Measurements from ENCODE around the gene PNP. TPM values are rescaled to one million over a fixed set of nuclear protein-coding genes. Genes with fewer than 3 reads are reported as not detected.

PNP gene
- total and polyA plus RNA-seq, 10 of the 15 experiments (the other 5 are each of a cell fraction or from before 2014, with no cell fraction given) = 103 to 215 (median 138) TPM

- TF ChIP-seq RUNX3 (IDR thresholded peaks at IDR 0.05; ENCODE audit: low read length) = peak; percentile 49
These were observed 24.4 kb downstream of the PNP start (continued) for GRCh38 chr14:20493634-20494033.

- intact Hi-C loops (cut with micrococcal nuclease; ENCODE audit: unreplicated experiment) (loop anchor here (5.0 kb wide), 1 partner anchor 37 kb away; no protein-coding TSS in a partner anchor), in situ Hi-C loops (cut with MboI) (no loop called here)
- DNase-seq (ENCODE audit: low read depth, low spot score) (no peak), FAIRE-seq (no peak), ATAC-seq (no peak)
- Histone ChIP-seq H3K4me3 (no peak overlapping the region), H2AFZ (ENCODE audit: control insufficient read depth, low read depth, low read length) (no peak overlapping the region), H3K79me2 (ENCODE audit: control insufficient read depth, insufficient read depth, low read length) (no peaks in the 10 kb centered on the region), H3K4me2 (ENCODE audit: control insufficient read depth, insufficient read depth) (no peak overlapping the region), H3K4me1 (ENCODE audit: control insufficient read depth, insufficient read depth, low read length) (peaks cover 36% of the 10 kb centered on the region), H3K9ac (ENCODE audit: control insufficient read depth, insufficient read depth, low read length) (no peak overlapping the region), H3K36me3 (ENCODE audit: control insufficient read depth in 2 of 2, insufficient read depth in 2 of 2, low read length in 1 of 2) (no peaks in the 10 kb centered on the region), H4K20me1 (ENCODE audit: control insufficient read depth, insufficient read depth) (no peaks in the 10 kb centered on the region), H3K9me3 (replicated peaks; ENCODE audit: control insufficient read depth, insufficient read depth, low read length) (no peaks in the 10 kb centered on the region; the same call in 2 of the 3 replicates), H3K27ac (ENCODE audit: control insufficient read depth, insufficient read depth) (no peak overlapping the region), H3K27me3 (replicated peaks in 1 of 2; ENCODE audit: control insufficient read depth in 2 of 2, insufficient read depth in 2 of 2, low read length in 1 of 2) (no peaks in the 10 kb centered on the region)
- SMC1A ChIA-PET (ENCODE audit: uncharacterized antibody, unreplicated experiment) = interaction anchor here (0.6 to 1.7 kb wide), 2 partner anchors 33 to 152 kb away, joined by 3 to 6 read pairs; no protein-coding TSS in a partner anchor
- TF ChIP-seq ETV6 (conservative IDR thresholded peaks at IDR 0.05 in 1 of 2, IDR thresholded peaks at IDR 0.05 in 1 of 2; ENCODE audit: borderline replicate concordance in 1 of 2, low read depth in 1 of 2) = peak in 1 of 2 experiments; percentile 79; a peak in 1 of 4 replicates
- TF ChIP-seq CBFB (IDR thresholded peaks at IDR 0.05; ENCODE audit: low read depth) = no peak
- WGBS (ENCODE audit: insufficient coverage, insufficient replicate concordance, low lambda C conversion rate, missing lambda C conversion rate) = 59% methylated on average over 8 of the region's 8 CpGs
- BruUV-seq (replicated peaks) = no TSS peak
- CTCF ChIA-PET = interaction anchor here (1.2 to 2.1 kb wide), 5 partner anchors 8 to 110 kb away, joined by 3 to 13 read pairs (median 5); no protein-coding TSS in a partner anchor
- POLR2A ChIA-PET = no interaction called here
- RAD21 ChIA-PET (ENCODE audit: unreplicated experiment) = no interaction called here
These were observed 25.9 kb downstream of the PNP start for GRCh38 chr14:20494935-20495766.

- SMC1A ChIA-PET (ENCODE audit: uncharacterized antibody, unreplicated experiment) = no interaction called here
- Histone ChIP-seq H3K4me1 (ENCODE audit: control insufficient read depth, insufficient read depth, low read length) (peaks cover 7% of the 10 kb centered on the region), H3K9ac (ENCODE audit: control insufficient read depth, insufficient read depth, low read length) (no peak overlapping the region), H4K20me1 (ENCODE audit: control insufficient read depth, insufficient read depth) (no peaks in the 10 kb centered on the region), H3K4me3 (0 out of 2 replicates have a peak overlapping the region, but pooled peaks have one; percentile 3), H3K36me3 (ENCODE audit: control insufficient read depth in 2 of 2, insufficient read depth in 2 of 2, low read length in 1 of 2) (no peaks in the 10 kb centered on the region), H3K79me2 (ENCODE audit: control insufficient read depth, insufficient read depth, low read length) (no peaks in the 10 kb centered on the region), H3K4me2 (ENCODE audit: control insufficient read depth, insufficient read depth) (no peak overlapping the region), H3K27ac (ENCODE audit: control insufficient read depth, insufficient read depth) (no peak overlapping the region), H3K27me3 (replicated peaks in 1 of 2; ENCODE audit: control insufficient read depth in 2 of 2, insufficient read depth in 2 of 2, low read length in 1 of 2) (no peaks in the 10 kb centered on the region), H3K9me3 (replicated peaks; ENCODE audit: control insufficient read depth, insufficient read depth, low read length) (no peaks in the 10 kb centered on the region; the same call in 2 of the 3 replicates), H2AFZ (ENCODE audit: control insufficient read depth, low read depth, low read length) (no peak overlapping the region)
- intact Hi-C loops (cut with micrococcal nuclease; ENCODE audit: unreplicated experiment) (no loop called here), in situ Hi-C loops (cut with MboI) (no loop called here)
- BruUV-seq (replicated peaks) = no TSS peak
- ATAC-seq (no peak; the same call in 2 of the 3 replicates), DNase-seq (ENCODE audit: low read depth, low spot score) (no peak), FAIRE-seq (no peak)
- no peak for TF ChIP-seq KLF5 (IDR thresholded peaks at IDR 0.05; ENCODE audit: partially characterized antibody)
- no peak for TF ChIP-seq NR2F1 (conservative IDR thresholded peaks at IDR 0.05)
- no peak for TF ChIP-seq PAX5 (IDR thresholded peaks at IDR 0.05; ENCODE audit: borderline replicate concordance, low read depth, low read length)
- TF ChIP-seq RUNX3 (IDR thresholded peaks at IDR 0.05; ENCODE audit: low read length) = peak; percentile 19; the same call in 1 of the 2 replicates
- no peak for TF ChIP-seq TARDBP (IDR thresholded peaks at IDR 0.05; ENCODE audit: borderline replicate concordance)
- POLR2A ChIA-PET = no interaction called here
- 39% methylated on average over 2 of the region's 2 CpGs for WGBS (ENCODE audit: insufficient coverage, insufficient replicate concordance, low lambda C conversion rate, missing lambda C conversion rate)
- RAD21 ChIA-PET (ENCODE audit: unreplicated experiment) = no interaction called here
- CTCF ChIA-PET = interaction anchor here (0.5 to 1.9 kb wide), 3 partner anchors 11 to 83 kb away, joined by 3 to 12 read pairs (median 5); no protein-coding TSS in a partner anchor
These were observed 29.4 kb downstream of the PNP start for GRCh38 chr14:20498622-20499021.
